Cardiac muscle cell (in vitro differentiated cells and primary cell): Measurements from ENCODE around the gene ZNF136. TPM values are rescaled to one million over a fixed set of nuclear protein-coding genes. Genes with fewer than 3 reads are reported as not detected.
A peak's percentile ranks its signal among the peaks of the same experiment; 100 is the strongest.

Experiments
- DNase-seq, 2 donors: peaks; one replicate each; pipeline versions ENCODE4 v3.0.0 to v3.0.0-alpha.2; 2010 to 2017; ENCODE audit warnings: low read depth in 1 of 2, low spot score in 1 of 2
- H3K27ac ChIP-seq: fragments of 200-600 bp; sonication (generic); 2 replicates; pipeline ENCODE4 v1.5.1; 2016
- H3K27me3 ChIP-seq: fragments of 200-600 bp; sonication (generic); 2 replicates; pipeline ENCODE4 v1.6.0; 2016; ENCODE audit warnings: control low read depth
- H3K36me3 ChIP-seq: fragments of 200-600 bp; sonication (generic); 2 replicates; pipeline ENCODE4 v1.5.1; 2016; ENCODE audit warnings: control low read depth
- H3K4me1 ChIP-seq: fragments of 200-600 bp; sonication (generic); 2 replicates; pipeline ENCODE4 v1.8.1; 2017; ENCODE audit warnings: low read depth, mild to moderate bottlenecking, mixed run types
- H3K4me3 ChIP-seq: fragments of 200-600 bp; sonication (generic); 2 replicates; pipeline ENCODE4 v1.5.1; 2016; ENCODE audit warnings: mild to moderate bottlenecking
- H3K9me3 ChIP-seq: fragments of 200-600 bp; sonication (generic); 2 replicates; pipeline ENCODE4 v1.5.1; 2017; ENCODE audit warnings: low read depth, mild to moderate bottlenecking, control low read depth
- polyA plus RNA-seq: library from polyadenylated mRNA; unstranded; fragments of >200 nt; fragmentation: Nextera tagmentation; extraction: Ambion mirVana; gene quantifications from 2 replicates; pipeline ENCODE4 v1.2.1, GENCODE V29; 2016
- total RNA-seq: library from RNA; depleted of rRNA; stranded (reverse); fragments of >200 nt; gene quantifications from 2 replicates; pipeline ENCODE4 v1.2.3, GENCODE V29; 2016
- TF ChIP-seq, protein P1 (sequence below): IDR thresholded peaks from 2 replicates; pipeline ENCODE4 v1.5.1; 2012; ENCODE audit warnings: low read depth, mild to moderate bottlenecking, low read length

ZNF136 gene
- total and polyA plus RNA-seq, 2 experiments from 2014 or later = 3.9 to 22.5 TPM

DNA sequence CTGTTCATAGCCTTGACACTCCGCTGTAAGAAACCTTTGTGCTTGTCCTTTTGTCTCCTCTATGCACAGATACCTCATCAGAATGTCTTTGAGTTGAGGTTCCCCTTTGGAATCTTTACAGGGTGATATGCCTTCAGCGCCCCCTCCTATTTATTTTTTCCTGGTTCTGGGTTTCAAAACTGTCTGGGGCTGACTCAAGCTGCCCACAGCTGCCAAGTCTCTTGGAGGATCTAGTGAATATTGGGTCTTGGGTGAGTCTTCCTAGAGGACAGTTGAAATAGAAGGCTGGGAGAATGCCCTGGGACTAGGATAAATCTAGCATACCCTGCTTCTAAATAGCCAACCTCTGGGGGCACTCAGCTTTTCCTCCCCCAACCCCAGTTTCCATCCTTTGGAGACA, 930 bp downstream of the ZNF136 start:
- Histone ChIP-seq H3K27ac (peak overlapping the region; percentile 98), H3K4me3 (peak overlapping the region; percentile 84), H3K9me3 (no peaks in the 10 kb centered on the region), H3K36me3 (no peaks in the 10 kb centered on the region), H3K27me3 (no peaks in the 10 kb centered on the region), H3K4me1 (peaks cover 4% of the 10 kb centered on the region)
- no peak for DNase-seq
- TF ChIP-seq, protein P1, sequence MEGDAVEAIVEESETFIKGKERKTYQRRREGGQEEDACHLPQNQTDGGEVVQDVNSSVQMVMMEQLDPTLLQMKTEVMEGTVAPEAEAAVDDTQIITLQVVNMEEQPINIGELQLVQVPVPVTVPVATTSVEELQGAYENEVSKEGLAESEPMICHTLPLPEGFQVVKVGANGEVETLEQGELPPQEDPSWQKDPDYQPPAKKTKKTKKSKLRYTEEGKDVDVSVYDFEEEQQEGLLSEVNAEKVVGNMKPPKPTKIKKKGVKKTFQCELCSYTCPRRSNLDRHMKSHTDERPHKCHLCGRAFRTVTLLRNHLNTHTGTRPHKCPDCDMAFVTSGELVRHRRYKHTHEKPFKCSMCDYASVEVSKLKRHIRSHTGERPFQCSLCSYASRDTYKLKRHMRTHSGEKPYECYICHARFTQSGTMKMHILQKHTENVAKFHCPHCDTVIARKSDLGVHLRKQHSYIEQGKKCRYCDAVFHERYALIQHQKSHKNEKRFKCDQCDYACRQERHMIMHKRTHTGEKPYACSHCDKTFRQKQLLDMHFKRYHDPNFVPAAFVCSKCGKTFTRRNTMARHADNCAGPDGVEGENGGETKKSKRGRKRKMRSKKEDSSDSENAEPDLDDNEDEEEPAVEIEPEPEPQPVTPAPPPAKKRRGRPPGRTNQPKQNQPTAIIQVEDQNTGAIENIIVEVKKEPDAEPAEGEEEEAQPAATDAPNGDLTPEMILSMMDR = no peak

DNA sequence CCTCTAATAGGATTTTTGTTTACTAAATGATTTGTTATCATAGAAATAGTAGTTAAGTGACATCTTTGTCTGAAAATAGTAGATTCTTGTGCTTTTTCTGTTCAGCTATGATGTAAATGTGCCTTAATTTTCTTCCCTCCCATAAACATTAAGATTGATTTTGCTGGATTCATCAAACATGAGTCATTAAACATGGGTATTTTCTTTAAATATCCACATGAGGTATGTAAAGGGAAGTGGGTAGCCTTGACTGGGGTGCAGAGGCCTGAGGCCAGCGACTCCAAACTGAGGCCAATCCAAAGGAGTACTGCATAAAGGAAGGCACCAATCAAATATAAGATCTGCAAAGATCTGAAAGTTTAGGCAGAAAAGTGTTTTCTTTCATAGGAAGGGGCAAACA, 3.7 kb downstream of the ZNF136 start:
- Histone ChIP-seq H3K36me3 (no peaks in the 10 kb centered on the region), H3K27ac (no peak overlapping the region), H3K4me3 (no peak overlapping the region), H3K4me1 (peaks cover 4% of the 10 kb centered on the region), H3K9me3 (no peaks in the 10 kb centered on the region), H3K27me3 (no peaks in the 10 kb centered on the region)
- DNase-seq = no peak
- TF ChIP-seq, protein P1 = no peak

DNA sequence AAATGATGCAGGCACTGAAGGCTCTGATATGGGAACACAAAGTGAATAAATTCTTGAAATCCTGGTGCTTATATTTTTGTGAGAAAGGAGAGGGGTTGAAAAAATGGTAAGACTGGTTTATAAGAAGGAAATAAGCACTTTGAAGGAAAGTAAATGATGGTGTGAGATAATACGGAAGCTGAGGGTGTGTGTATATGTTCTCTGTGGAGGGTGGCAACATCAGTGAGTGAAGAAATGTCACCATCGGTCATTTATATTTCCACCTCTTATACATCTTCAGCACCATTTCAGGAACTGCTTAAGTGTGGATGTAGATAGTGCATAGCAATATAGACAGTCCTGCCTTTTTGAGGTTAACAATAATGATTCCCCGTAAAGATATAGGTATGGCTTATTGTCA, 17.5 kb downstream of the ZNF136 start:
- Histone ChIP-seq H3K4me1 (no peaks in the 10 kb centered on the region), H3K27me3 (no peaks in the 10 kb centered on the region), H3K9me3 (peaks cover 3% of the 10 kb centered on the region), H3K4me3 (no peak overlapping the region), H3K36me3 (no peaks in the 10 kb centered on the region), H3K27ac (no peak overlapping the region)
- TF ChIP-seq, protein P1 = no peak
- DNase-seq = no peak

DNA sequence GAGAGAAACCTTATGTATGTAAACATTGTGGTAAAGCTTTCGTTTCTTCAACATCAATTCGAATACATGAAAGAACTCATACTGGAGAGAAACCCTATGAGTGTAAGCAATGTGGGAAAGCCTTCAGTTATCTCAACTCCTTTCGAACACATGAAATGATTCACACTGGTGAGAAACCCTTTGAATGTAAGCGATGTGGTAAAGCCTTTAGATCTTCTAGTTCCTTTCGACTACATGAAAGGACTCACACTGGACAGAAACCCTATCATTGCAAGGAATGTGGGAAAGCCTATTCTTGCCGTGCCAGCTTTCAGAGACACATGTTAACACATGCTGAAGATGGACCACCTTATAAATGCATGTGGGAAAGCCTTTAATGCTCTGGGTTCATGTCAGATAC, 24.7 kb downstream of the ZNF136 start:
- Histone ChIP-seq H3K9me3 (peaks cover 3% of the 10 kb centered on the region), H3K4me1 (no peaks in the 10 kb centered on the region), H3K27ac (no peak overlapping the region), H3K36me3 (peaks cover 22% of the 10 kb centered on the region), H3K27me3 (no peaks in the 10 kb centered on the region), H3K4me3 (no peak overlapping the region)
- TF ChIP-seq, protein P1 = no peak
- no peak for DNase-seq

DNA sequence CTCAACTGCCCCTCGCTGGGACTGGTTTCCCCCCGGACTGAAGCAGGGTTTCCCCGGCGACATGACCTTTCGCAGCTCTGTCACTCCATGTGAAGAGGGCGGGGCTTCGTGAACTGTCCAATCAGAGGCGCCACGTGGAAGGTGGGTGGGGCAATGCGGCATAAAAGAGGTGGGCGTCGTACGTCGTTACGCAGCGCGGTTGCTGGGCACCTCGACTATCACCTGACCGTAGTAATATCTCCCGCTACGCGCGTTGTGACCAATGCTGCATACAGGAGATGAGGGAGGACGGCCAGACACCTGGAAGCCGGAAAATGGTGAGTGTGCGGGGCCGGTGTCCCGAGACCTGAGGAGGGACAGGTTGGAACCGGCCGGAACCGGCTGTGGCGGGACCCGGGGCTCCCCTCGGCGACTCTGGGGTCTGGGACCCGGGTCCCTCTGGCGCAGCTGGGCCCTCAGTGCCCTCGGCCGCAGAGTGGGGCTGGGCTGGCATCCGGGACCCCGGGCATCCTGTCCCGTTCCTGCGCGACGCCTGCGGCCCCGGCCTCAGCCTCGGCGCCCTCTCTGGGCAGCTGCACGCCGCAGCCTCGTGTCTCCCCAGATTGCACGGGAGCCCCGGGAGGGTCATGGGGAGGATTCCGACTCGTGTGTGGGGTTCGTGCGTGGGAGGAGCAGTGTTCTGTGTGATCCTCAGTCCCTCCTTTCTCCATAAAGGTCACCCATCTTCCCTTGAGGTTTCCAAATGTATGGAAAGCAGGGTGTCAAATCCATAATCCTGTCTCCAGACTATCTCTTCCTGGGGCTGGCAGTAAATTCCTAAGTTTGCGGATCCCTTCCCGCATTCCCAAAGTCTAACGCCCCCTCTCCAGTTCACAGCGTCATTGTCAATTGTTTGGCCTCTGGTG, 32.2 kb downstream of the ZNF136 start:
- DNase-seq = peak in 1 of 2 donors; percentile 85
- Histone ChIP-seq H3K36me3 (no peaks in the 10 kb centered on the region), H3K27me3 (no peaks in the 10 kb centered on the region), H3K4me1 (no peaks in the 10 kb centered on the region), H3K27ac (no peak overlapping the region), H3K9me3 (no peaks in the 10 kb centered on the region), H3K4me3 (no peak overlapping the region)
- TF ChIP-seq, protein P1 = no peak
